Measurements from ENCODE around the gene ZPBP. TPM values are rescaled to one million over a fixed set of nuclear protein-coding genes. Genes with fewer than 3 reads are reported as not detected.

The ZPBP gene
- total and polyA plus RNA-seq, 2 donors from 2014 or later: 0.22 TPM; not detected in 1

DNA sequence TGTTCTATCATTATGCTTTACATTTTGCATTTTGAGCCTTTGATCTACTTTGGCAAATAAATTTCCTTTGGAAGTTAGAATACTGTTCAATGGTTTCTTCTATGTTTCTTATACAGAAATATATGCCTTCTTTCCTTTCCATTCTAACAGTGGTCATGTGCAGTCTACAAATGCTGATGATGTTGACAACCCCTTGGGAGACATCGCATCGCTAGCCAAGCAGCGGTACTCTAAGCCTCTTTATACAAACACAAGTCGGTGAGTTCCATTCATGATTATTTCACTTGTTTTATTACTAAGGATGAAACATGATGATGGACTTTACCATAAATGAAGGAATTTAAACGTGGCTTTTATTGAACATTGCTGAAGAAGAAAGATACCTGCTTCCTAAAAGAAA is 48.1 kb upstream of the ZPBP start:
- Histone ChIP-seq H3K36me3 (ENCODE audit: control insufficient read depth in 2 of 3, insufficient read depth in 3 of 3, low read length in 3 of 3) (no peaks in the 10 kb centered on the region), H3K27me3 (ENCODE audit: control insufficient read depth, insufficient read depth, low read length) (no peaks in the 10 kb centered on the region), H3K4me3 (ENCODE audit: low read length in 3 of 3) (no peak overlapping the region), H3K4me1 (ENCODE audit: control insufficient read depth in 2 of 3, insufficient read depth in 2 of 3, low read depth in 1 of 3, low read length in 3 of 3) (no peaks in the 10 kb centered on the region), H3K9ac (ENCODE audit: low read length in 3 of 3) (no peak overlapping the region), H3K9me3 (ENCODE audit: control insufficient read depth in 2 of 3, insufficient read depth in 1 of 3, low read length in 3 of 3) (no peaks in the 10 kb centered on the region), H3K27ac (ENCODE audit: low read depth in 2 of 2, low read length in 2 of 2) (no peak overlapping the region)
- DNase-seq (no peak), FAIRE-seq (no peak)
- TF ChIP-seq CTCF (IDR thresholded peaks at IDR 0.05; ENCODE audit: borderline replicate concordance, extremely low read depth, insufficient read depth): no peak
- intact Hi-C loops (cut with DNase I): no loop called here

- intact Hi-C loops (cut with DNase I): no loop called here
- H3K9ac ChIP-seq (ENCODE audit: low read length in 3 of 3): no peak overlapping the region
- H3K27ac ChIP-seq (ENCODE audit: low read depth in 2 of 2, low read length in 2 of 2): no peak overlapping the region
- no peaks in the 10 kb centered on the region for H3K9me3 ChIP-seq (ENCODE audit: control insufficient read depth in 2 of 3, insufficient read depth in 1 of 3, low read length in 3 of 3)
- H3K4me1 ChIP-seq (ENCODE audit: control insufficient read depth in 2 of 3, insufficient read depth in 2 of 3, low read depth in 1 of 3, low read length in 3 of 3): no peaks in the 10 kb centered on the region
- H3K4me3 ChIP-seq (ENCODE audit: low read length in 3 of 3): no peak overlapping the region
- no peaks in the 10 kb centered on the region for H3K36me3 ChIP-seq (ENCODE audit: control insufficient read depth in 2 of 3, insufficient read depth in 3 of 3, low read length in 3 of 3)
- no peaks in the 10 kb centered on the region for H3K27me3 ChIP-seq (ENCODE audit: control insufficient read depth, insufficient read depth, low read length)
- FAIRE-seq: no peak
- no peak for DNase-seq
- TF ChIP-seq CTCF (IDR thresholded peaks at IDR 0.05; ENCODE audit: borderline replicate concordance, extremely low read depth, insufficient read depth): no peak
Measured at GRCh38 chr7:50140688-50141087, 47.6 kb upstream of the ZPBP start.

GRCh38 chr7:50138101-50138500 is 45.1 kb upstream of the ZPBP start:
- intact Hi-C loops (cut with DNase I): no loop called here
- no peak for FAIRE-seq
- no peak for TF ChIP-seq CTCF (IDR thresholded peaks at IDR 0.05; ENCODE audit: borderline replicate concordance, extremely low read depth, insufficient read depth)
- no peak for DNase-seq
- Histone ChIP-seq H3K4me1 (ENCODE audit: control insufficient read depth in 2 of 3, insufficient read depth in 2 of 3, low read depth in 1 of 3, low read length in 3 of 3) (no peaks in the 10 kb centered on the region), H3K9ac (ENCODE audit: low read length in 3 of 3) (no peak overlapping the region), H3K4me3 (ENCODE audit: low read length in 3 of 3) (no peak overlapping the region), H3K27ac (ENCODE audit: low read depth in 2 of 2, low read length in 2 of 2) (no peak overlapping the region), H3K9me3 (ENCODE audit: control insufficient read depth in 2 of 3, insufficient read depth in 1 of 3, low read length in 3 of 3) (no peaks in the 10 kb centered on the region), H3K27me3 (ENCODE audit: control insufficient read depth, insufficient read depth, low read length) (no peaks in the 10 kb centered on the region), H3K36me3 (ENCODE audit: control insufficient read depth in 2 of 3, insufficient read depth in 3 of 3, low read length in 3 of 3) (no peaks in the 10 kb centered on the region)

GRCh38 chr7:50125766-50126165 is 32.7 kb upstream of the ZPBP start:
- Histone ChIP-seq H3K4me1 (ENCODE audit: control insufficient read depth in 2 of 3, insufficient read depth in 2 of 3, low read depth in 1 of 3, low read length in 3 of 3) (no peaks in the 10 kb centered on the region), H3K36me3 (ENCODE audit: control insufficient read depth in 2 of 3, insufficient read depth in 3 of 3, low read length in 3 of 3) (no peaks in the 10 kb centered on the region), H3K9me3 (ENCODE audit: control insufficient read depth in 2 of 3, insufficient read depth in 1 of 3, low read length in 3 of 3) (peaks cover 0 to 2% (median 0%) of the 10 kb centered on the region in 3 donors), H3K9ac (ENCODE audit: low read length in 3 of 3) (no peak overlapping the region), H3K4me3 (ENCODE audit: low read length in 3 of 3) (no peak overlapping the region), H3K27me3 (ENCODE audit: control insufficient read depth, insufficient read depth, low read length) (no peaks in the 10 kb centered on the region), H3K27ac (ENCODE audit: low read depth in 2 of 2, low read length in 2 of 2) (no peak overlapping the region)
- DNase-seq (no peak), FAIRE-seq (no peak)
- no peak for TF ChIP-seq CTCF (IDR thresholded peaks at IDR 0.05; ENCODE audit: borderline replicate concordance, extremely low read depth, insufficient read depth)
- intact Hi-C loops (cut with DNase I): no loop called here
